Measurements from ENCODE around the gene ELP1.
"Not testable (repeated sequence)": the region's sequence is repeated elsewhere in the genome, so short reads cannot be mapped to it uniquely, and the experiment has no call there.

Gene ELP1

DNA sequence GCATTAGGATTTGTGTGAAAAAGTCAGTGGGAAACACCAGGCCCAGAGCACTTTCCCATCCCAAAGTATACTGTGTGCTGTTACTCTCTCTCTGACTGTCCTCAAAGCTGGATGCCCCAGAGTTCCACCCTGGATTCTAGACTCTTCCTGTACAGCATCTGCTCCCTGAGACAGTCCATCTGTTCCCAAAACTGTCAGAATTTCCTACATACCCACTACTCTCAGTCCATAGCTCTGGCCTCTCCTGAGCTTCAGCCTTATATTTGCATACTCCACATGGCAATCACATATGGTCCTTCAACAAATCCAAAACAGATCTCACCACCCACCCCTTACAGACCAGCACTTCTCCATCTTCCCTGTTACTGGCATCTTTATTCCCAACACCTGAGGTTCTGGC is 9.5 kb downstream of the ELP1 start:
- no peak for DNase-seq (ENCODE audit: low spot score)

DNA sequence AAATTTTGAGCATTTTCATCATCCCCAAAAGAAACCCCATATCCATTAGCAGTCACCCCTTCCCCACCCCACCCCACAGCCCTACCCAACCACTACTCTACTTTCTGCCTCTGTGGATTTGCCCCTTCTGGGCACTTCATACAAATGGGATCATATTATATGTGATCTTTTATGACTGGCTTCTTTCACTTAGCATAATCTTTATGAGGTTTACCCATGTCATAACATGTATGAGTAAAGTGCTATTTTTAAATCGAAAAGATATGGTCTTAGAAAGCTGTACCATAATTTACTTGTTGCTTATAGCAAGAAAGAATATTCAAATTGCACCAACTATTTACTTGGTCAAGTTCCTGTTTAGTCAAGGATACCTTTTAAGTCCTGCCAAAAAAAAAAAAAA is 12.7 kb downstream of the ELP1 start:
- no peak for DNase-seq (ENCODE audit: low spot score)

DNA sequence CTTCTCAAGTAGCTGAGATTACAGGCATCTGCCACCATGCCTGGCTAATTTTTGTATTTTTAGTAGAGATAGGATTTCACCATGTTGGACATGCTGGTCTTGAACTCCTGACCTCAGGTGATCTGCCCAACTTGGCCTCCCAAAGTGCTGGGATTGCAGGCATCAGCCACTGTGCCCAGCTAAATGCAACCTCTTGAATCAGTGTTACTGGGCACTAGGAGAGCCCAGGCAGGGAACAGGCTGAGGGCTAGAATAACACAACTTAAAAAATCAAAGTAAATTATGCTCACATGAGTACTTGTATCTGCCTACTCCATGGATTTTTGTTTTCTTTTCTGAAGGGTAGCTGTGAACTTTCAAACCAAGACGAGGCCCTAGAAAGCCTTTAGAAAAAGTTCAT is 13.5 kb downstream of the ELP1 start:
- not testable (repeated sequence) for DNase-seq (ENCODE audit: low spot score)

DNA sequence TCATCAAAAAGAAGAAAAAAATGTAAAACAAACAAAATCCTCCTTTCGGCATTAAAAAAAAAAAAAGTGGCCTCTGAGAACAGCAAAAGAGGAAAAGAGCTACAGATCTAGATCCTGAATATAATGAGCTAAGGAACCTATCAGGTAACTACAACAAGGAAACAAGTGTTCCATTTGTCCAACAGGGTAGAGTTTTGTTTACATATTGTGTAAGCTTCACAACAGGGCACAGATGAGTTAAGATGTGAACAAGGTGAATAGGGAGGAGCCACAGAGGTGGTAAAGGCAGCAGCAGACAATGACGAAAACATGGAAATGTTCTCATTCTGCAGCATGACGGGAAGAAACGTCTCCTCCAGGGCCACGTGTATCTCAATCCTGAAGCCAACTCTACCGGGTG is 14.4 kb downstream of the ELP1 start:
- no peak for DNase-seq (ENCODE audit: low spot score)

DNA sequence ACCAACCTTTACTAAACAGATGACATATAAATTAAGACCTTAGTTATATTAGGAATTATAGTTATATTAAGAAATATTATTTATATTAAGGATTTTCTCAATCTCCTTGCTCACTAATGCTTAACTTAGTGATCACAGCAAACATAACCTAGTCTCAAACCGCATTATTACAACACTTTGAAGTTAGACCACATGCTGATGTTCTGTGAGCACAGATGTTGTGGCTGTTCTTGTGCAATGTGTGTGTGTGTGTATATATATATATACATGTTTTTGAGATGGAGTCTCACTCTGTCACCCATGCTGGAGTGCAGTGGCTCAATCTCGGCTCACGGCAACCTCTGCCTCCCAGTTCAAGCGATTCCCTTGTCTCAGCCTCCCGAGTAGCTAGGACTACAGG is 20.5 kb downstream of the ELP1 start:
- no peak for DNase-seq (ENCODE audit: low spot score)

DNA sequence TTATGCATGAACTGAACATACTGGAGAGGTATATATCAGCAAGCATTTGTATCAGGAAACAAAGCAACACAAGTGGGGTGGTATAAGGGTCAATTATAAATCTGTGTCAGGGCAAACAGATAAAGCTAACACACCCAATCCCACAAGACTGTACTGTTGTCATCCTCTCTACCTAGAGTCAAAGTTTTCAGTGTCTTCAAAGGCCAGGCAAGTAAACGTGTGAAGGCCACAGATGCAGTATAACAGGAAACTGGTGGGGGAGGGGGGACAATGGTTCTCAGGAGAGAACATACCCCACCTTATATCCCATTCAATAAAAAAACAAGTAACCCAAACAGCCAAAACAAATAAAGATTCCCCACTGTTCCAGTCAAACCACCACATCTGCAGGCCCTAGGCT is 22.1 kb downstream of the ELP1 start:
- DNase-seq (ENCODE audit: low spot score), result no peak

DNA sequence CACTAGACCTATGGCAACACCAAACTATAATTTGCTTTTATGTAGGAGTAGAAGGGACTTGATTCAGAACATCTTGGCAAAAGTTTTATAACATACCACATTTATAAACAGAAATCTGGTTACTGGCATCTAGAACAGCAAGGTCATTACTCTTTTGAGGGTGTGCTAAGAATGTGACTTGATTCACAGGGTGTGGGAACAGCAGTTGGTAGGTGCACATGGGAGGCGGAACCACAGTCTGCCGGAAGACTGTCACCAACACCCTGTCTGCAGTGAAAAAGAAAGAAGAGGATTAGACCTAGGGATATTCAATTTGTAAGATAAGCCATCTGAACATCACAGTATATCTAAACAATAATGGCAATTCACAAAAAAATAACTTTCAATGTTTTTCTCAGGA is 23.0 kb downstream of the ELP1 start:
- DNase-seq (ENCODE audit: low spot score), result no peak

DNA sequence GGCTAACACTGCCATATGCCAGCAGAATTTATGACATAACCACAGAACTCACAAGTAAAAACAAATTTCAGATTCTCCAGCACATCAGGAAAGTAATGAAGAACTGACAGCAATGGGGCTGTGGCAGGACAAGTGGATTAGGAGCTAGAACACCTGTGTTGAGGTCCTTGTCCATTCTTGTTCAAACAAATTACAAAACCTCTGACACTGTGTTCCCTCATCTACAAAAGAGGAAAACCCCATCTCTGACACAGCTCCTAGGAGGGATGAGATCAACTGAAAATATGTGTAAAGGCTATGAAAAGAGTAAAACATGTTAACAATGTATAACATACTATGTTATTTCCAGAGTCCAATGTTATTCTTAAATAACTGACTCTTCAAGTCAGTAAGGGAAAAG is 23.5 kb downstream of the ELP1 start:
- DNase-seq (ENCODE audit: low spot score), result no peak

DNA sequence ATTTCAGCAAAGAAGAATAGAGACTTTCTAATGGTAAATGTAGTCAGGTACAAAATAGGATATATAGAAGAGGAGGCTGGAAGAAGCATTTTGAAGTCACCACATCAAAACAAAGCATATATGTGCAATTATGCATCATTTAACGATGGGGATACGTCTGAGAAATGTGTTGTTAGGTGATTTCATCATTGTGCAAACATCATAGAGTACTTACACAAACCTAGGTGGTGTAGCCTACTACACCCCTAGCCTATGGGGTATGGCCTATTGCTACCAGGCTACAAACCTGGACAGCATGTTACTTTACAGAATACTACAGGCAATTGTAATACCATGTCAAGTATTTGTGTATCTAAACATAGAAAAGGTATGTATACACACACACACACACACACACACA is 28.4 kb downstream of the ELP1 start:
- DNase-seq (ENCODE audit: low spot score), result no peak

DNA sequence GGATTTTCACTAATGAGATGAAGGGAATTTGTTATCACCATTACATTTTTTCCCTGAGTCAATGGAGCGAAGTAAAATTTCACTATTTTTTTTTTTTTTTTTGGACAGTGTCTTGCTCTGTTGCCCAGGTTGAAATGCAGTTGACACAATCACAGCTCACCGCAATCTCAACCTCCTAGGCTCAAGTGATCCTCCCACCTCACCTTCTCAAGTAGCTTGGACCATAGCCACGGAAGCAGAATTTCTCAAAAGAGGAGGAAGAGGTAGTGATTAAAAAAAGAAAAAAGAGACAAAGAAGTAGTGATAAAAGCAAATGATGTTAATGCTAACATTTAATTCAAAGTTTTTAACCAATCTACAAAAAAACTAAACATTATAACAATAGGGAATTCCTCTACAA is 29.8 kb downstream of the ELP1 start:
- no peak for DNase-seq (ENCODE audit: low spot score)

DNA sequence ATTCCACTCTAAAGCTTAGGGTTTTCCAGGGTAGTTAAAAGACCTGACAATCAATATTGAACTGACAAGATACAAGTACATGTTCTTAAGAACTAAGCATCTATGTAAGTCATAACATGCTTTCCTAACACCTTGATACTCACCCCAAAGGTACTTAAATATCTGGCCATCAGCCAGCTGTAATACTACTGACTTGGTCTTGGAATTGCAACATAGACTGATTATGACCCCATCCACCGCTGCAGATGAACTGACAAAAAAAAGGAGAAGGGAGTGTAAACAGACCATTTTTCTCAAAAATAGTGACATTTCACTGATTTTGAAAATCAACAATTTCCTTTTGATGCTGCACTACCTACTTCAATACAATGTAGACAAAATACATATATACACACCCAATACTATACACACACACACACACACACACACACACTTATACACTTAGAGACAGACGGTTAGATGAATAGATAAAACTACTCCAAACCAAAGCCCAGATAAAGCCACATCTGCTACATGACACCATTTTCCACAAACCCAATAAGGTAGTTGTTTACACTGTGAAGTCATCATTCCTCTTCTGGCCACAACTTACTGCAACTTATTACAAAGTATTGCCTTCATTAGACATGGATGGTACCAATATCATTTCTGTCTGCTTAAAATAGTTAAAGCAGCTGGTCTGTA is 30.4 kb downstream of the ELP1 start:
- no peak for DNase-seq (ENCODE audit: low spot score)

DNA sequence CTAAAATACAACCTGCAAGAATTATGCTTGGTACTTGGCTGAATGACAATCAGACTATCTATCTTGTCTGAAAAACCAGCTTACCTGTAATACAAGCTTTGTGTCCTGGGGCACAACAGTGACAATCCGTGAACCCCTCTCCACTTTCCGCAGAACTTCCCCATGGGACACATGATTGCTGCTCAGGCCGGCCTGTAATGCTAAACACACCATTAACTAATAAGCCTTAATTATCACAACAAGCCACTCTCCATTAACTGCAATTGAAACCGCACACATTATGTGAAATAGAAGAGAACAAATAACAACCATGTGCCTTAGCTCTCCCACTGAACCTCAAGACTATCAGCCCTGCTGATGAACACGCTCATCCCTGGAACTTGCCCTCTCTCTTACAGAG is 33.7 kb downstream of the ELP1 start:
- no peak for DNase-seq (ENCODE audit: low spot score)

DNA sequence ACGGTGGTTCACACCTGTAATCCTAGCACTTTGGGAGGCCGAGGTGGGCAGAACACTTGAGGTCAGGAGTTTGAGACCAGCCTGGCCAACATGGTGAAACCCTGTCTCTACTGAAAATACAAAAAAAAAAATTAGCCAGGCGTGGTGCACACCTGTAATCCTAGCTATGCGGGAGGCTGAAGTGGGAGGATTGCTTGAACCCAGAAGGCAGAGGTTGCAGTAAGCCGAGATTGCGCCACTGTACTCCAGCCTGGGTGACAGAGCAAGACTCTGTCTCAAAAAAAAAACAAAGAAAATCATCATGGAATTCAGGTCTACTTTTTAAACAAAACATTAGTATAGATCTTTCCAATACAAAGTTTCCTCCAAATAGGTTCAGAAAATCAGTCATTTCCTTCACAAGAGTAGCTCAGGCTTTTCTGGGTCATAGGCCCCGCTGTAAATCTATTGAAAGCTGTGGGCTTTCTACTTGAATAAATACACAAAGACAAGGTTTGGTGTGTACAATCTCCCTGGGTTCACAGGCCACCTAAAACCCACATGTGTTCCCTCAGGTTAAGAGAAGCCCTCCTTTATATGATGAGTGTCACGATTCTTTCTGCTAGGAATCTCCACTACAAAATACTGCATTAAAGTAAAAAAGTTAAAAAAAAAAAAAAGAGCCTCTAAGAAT is 34.8 kb downstream of the ELP1 start:
- not testable (repeated sequence) for DNase-seq (ENCODE audit: low spot score)

DNA sequence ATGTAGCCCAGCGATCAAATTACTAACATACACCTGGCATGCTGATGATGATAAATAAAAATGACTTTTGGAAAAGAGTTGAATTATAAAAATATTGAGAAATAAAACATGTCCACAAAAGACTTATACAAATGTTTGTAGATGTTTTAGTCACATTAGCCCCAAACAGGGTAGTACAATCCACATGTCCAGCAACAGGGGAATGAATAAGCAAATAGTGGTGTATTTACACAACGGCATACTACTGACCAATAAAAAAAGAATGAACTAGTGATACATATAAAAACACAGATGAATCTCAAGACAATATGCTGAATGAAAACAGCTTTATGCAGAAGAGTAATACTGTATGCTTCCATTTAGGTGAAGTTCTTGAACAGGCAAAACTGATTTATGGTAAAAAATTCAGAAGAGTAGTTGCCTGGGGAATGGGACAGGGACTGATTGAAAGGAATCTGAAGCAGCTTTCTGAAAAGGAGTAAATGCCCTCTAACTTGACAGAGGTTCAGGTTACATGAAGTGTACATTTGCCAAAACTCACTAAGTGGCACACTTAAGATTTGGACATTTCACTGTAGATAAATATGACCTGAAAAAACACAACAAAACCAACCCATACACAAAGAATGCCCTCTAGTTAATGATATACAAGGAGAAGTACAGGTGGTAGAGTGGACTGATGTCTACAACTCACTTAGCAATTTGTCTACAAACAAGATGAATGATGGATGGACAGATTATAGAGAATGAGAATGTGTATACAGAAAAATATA is 36.4 kb downstream of the ELP1 start:
- no peak for DNase-seq (ENCODE audit: low spot score)

DNA sequence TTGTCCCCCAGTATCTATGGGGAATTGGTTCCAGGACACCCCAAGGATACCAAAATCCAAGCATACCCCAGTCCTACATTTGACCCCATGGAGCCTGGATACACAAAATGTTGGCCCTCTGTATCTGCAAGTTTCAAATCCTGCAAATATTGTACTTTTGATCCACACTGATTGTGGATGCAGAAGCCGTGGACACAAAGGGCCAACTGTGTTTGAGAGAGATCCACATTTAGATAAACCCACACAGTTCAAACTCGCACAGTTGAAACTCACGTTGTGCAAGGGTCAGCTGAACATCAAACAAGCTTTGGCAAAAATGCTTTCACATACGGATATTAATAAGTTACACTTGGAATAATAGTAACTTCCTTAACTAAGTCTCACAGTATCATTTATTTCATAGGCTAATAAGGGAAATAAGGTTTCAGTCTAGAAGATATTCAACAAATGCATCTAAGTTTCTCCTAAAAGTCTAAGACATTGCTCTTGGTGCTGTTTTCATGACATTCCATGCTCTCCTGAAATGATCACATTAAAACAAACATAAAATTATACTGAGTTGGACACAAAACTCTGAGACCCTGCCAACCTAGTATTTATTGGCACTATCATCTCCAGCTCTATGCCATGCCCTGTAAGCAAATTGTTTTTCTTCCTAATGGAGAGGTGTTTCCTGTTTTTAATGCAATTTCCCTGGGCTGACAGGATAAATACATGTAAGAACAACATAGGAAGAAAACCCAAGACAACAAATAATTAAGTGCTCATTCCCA is 39.5 kb downstream of the ELP1 start:
- no peak for DNase-seq (ENCODE audit: low spot score)

DNA sequence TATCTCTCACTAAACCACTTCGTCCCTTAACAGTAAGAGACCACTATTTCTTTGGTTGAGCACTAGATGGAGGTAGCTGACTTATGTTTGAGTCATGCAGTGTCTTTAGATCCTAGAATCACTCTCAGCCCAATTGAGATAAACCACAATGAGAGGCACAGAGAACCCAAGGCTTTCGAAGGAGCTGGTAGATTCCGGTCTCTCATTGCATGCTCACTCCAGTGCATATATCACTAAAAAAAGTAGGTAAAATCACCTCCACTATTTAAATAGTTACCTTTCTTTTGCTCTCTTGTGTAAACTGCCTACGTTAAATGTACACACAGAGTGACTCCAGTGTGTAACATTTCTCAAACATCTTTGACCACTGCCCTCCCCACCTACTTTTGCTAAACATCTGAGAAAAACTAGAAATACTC is 44.3 kb downstream of the ELP1 start:
- no peak for DNase-seq (ENCODE audit: low spot score)

DNA sequence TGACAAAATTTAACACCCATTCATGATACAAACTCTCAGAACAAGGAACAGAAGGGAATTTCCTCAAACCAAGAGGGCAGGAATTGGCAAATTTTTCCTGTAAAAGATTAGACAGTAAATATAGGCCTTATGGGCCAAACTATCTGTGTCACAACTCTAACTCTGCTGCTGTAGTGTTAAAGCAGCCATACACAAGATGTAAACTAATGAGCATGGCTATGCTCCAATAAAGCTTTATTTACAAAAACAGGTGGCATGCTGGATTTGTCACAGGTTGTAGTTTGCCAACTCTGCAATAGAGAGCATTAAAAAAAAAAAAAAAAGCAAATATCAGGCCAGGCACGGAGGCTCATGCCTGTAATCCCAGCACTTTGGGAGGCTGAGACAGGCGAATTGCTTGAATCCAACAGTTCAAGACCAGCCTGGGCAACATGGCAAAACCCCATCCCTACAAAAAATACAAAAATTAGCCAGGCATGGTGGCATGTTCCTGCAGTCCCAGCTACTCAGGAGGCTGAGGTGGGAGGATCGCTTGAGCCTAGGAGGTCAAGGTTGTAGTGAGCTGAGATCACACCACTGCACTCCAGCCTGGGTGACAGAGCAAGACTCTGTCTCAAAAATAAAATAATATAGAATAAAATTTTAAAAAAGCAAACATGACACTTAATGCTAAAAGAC is 47.2 kb downstream of the ELP1 start:
- not testable (repeated sequence) for DNase-seq (ENCODE audit: low spot score)

DNA sequence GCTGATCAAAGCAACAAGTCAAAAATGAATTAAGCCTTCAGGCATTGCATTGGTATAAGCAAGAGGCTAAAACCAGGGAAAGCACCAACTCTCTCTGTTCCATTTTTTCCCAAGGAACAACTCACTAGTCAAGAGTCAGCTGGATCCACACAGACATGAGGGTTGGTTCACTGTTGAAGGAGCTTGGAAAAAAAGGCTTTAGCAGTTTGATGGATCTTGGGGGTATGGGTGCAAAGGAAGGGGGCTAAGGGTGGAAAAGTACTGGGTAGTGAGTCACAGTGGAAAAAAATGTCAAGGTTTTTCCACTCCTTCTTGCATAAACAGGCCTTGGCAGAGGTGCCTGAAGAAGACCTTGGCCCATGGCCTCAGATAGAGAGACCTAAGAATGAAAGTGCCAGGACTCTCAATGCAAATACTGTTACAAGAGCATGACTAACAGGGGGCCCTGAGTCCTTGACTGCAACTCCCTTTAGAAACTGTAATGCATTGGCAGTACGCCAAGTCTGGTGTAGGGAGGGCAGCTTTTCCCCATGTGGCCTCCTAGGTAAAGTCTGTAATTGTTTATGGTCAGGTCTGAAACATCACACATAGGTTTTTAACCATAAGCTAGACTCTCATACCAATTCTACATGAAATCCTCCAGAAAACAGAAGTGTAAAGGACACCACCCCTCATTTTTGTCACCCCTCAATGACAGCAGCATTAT is 48.1 kb downstream of the ELP1 start:
- no peak for DNase-seq (ENCODE audit: low spot score)

DNA sequence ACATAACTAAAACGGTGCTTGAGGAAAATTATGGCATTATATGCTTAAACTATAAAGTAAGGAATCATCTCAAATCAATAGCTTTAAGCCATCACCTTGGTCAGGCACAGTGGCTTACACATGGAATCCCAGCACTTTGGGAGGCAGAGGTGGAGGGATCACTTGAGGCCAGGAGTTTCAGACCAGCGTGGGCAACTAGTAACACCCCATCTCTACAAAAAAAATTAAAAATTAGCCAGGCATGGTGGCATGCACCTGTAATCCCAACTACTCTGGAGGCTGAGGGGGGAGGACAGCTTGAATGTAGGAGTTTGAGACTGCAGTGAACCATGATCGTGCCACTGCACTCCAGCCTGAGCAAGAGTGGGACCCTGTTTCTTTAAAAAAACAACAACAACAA is 49.2 kb downstream of the ELP1 start:
- no peak for DNase-seq (ENCODE audit: low spot score)

DNA sequence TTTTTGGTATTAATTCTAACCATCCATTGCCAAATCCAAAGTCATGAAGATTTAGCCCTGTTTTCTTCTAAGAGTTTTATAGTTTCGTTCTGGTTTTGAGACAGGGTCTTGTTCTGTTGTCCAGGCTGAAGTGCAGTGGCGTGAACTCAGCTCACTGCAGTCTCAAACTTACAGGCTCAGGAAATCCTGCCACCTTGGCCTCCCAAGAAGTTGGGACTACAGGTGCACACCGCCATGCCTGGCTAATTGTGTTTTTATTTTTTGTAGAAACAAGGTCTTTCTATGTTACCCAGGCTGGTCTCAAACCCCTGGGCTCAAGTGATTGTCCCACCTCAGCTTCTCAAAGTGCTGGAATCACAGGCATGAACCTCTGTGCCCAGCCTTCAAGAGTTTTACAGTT is 50.8 kb downstream of the ELP1 start:
- no peak for DNase-seq (ENCODE audit: low spot score)

Measured in SK-N-DZ (cell line).